ENCODE data around the gene SRCAP. TPM values are rescaled to one million over a fixed set of nuclear protein-coding genes. Genes with fewer than 3 reads are reported as not detected.

Gene SRCAP
- total RNA-seq, 1 experiment from 2014 or later, result 13.2 TPM

DNA sequence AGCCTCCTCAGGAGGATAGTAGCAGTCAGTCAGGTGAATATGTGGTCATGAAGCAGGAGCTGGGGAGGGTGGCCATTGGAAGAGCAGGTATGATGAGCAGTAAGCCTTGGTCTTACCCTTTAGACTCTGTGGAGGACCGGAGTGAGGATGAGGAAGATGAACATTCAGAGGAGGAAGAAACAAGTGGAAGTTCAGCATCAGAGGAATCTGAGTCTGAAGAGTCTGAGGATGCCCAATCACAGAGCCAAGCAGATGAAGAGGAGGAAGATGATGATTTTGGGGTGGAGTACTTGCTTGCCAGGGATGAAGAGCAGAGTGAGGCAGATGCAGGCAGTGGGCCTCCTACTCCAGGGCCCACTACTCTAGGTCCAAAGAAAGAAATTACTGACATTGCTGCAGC lies 12.7 kb downstream of the SRCAP start:
- Histone ChIP-seq H3K9me3 (ENCODE audit: low read length) (no peaks in the 10 kb centered on the region), H3K36me3 (ENCODE audit: insufficient read depth, low read length) (peaks cover 77% of the 10 kb centered on the region), H3K4me1 (ENCODE audit: low read length) (no peaks in the 10 kb centered on the region), H2AFZ (ENCODE audit: low read length) (no peak overlapping the region), H3K27ac (ENCODE audit: low read length) (no peak overlapping the region), H3K9ac (ENCODE audit: low read length) (no peak overlapping the region), H3K27me3 (ENCODE audit: low read length) (no peaks in the 10 kb centered on the region), H3K79me2 (ENCODE audit: low read length) (peaks cover 20% of the 10 kb centered on the region), H4K20me1 (ENCODE audit: insufficient read depth, low read depth, low read length) (0 out of 2 replicates have a peak, but pooled peaks cover 6% of the 10 kb centered on the region), H3K4me3 (ENCODE audit: low read length) (no peak overlapping the region), H3K4me2 (ENCODE audit: low read depth, low read length, poor library complexity, severe bottlenecking) (no peak overlapping the region), H3K9me2 (replicated peaks; ENCODE audit: insufficient read depth, low read length) (no peaks in the 10 kb centered on the region)
- no peak for DNase-seq

DNA sequence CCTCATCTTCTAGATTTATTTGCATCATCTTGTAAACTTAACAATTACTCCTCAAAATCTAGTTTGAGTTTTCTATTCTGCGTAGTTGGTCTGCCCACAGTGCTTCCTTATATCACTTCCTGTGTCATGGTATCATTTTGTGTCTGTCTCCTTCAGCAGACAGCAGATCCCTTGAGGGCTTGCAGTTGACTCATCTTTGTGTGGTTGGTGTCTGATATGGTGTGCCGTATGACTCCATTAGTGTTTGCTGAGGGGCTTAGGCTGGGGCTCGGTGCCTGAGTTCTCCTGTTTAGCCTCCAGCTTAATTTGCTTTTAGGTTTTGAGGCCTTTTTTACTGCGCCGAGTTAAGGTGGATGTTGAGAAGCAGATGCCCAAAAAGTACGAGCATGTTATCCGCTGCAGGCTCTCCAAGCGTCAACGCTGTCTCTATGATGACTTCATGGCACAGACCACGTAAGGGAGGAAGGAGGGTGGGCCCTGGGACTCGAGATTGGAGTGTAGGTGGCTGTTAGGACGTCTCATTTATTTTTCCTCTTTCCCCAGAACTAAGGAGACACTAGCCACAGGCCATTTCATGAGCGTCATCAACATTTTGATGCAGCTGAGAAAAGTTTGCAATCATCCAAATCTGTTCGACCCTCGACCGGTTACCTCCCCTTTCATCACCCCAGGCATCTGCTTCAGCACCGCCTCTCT lies 16.9 kb downstream of the SRCAP start:
- Histone ChIP-seq H3K9me2 (replicated peaks; ENCODE audit: insufficient read depth, low read length) (no peaks in the 10 kb centered on the region), H3K9me3 (ENCODE audit: low read length) (no peaks in the 10 kb centered on the region), H4K20me1 (ENCODE audit: insufficient read depth, low read depth, low read length) (peaks cover 15% of the 10 kb centered on the region; the same call in 1 of the 2 replicates), H3K36me3 (ENCODE audit: insufficient read depth, low read length) (peaks cover 49% of the 10 kb centered on the region), H3K9ac (ENCODE audit: low read length) (no peak overlapping the region), H2AFZ (ENCODE audit: low read length) (no peak overlapping the region), H3K27ac (ENCODE audit: low read length) (no peak overlapping the region), H3K4me3 (ENCODE audit: low read length) (no peak overlapping the region), H3K27me3 (ENCODE audit: low read length) (no peaks in the 10 kb centered on the region), H3K4me2 (ENCODE audit: low read depth, low read length, poor library complexity, severe bottlenecking) (no peak overlapping the region), H3K4me1 (ENCODE audit: low read length) (no peaks in the 10 kb centered on the region), H3K79me2 (ENCODE audit: low read length) (peaks cover 32% of the 10 kb centered on the region)
- DNase-seq, result no peak

DNA sequence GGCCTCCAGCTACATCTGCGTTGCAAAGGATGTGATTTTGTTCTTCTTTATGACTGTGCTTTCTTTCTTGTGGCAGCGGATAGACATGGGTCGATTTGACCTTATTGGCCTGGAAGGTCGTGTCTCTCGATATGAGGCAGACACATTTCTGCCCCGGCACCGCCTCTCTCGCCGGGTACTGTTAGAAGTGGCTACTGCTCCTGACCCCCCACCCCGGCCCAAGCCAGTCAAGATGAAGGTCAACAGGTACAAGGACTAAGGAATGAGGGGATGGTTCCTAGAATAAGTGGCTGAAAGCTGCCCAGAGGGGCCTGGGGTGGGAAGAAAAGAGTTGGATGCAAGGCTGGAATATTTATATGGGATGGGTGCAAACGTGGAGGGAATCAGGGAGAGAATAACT lies 21.1 kb downstream of the SRCAP start:
- H2AFZ ChIP-seq (ENCODE audit: low read length), result no peak overlapping the region
- no peak overlapping the region for H3K27ac ChIP-seq (ENCODE audit: low read length)
- no peak overlapping the region for H3K4me2 ChIP-seq (ENCODE audit: low read depth, low read length, poor library complexity, severe bottlenecking)
- no peaks in the 10 kb centered on the region for H3K27me3 ChIP-seq (ENCODE audit: low read length)
- H3K9me3 ChIP-seq (ENCODE audit: low read length), result no peaks in the 10 kb centered on the region
- H3K79me2 ChIP-seq (ENCODE audit: low read length), result peaks cover 29% of the 10 kb centered on the region
- H3K4me1 ChIP-seq (ENCODE audit: low read length), result no peaks in the 10 kb centered on the region
- H3K4me3 ChIP-seq (ENCODE audit: low read length), result no peak overlapping the region
- H3K9me2 ChIP-seq (replicated peaks; ENCODE audit: insufficient read depth, low read length), result no peaks in the 10 kb centered on the region
- peaks cover 15% of the 10 kb centered on the region; the same call in 1 of the 2 replicates for H4K20me1 ChIP-seq (ENCODE audit: insufficient read depth, low read depth, low read length)
- no peak for DNase-seq
- H3K36me3 ChIP-seq (ENCODE audit: insufficient read depth, low read length), result peaks cover 63% of the 10 kb centered on the region
- no peak overlapping the region for H3K9ac ChIP-seq (ENCODE audit: low read length)

DNA sequence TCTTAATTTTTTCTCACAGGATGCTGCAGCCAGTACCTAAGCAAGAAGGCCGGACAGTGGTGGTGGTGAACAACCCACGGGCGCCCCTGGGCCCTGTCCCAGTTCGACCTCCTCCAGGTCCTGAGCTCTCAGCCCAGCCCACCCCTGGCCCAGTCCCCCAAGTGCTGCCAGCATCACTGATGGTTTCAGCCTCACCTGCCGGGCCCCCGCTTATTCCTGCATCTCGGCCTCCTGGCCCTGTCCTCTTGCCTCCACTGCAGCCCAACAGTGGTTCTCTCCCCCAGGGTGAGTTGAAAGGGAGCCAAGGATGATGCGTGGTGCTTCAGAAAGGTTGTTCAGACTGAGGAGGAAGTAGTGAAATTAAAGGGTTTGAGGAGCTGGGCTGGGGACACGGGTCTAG lies 21.7 kb downstream of the SRCAP start:
- Histone ChIP-seq H3K9me3 (ENCODE audit: low read length) (no peaks in the 10 kb centered on the region), H3K36me3 (ENCODE audit: insufficient read depth, low read length) (peaks cover 65% of the 10 kb centered on the region), H3K27me3 (ENCODE audit: low read length) (no peaks in the 10 kb centered on the region), H4K20me1 (ENCODE audit: insufficient read depth, low read depth, low read length) (peaks cover 15% of the 10 kb centered on the region; the same call in 1 of the 2 replicates), H3K79me2 (ENCODE audit: low read length) (peaks cover 30% of the 10 kb centered on the region), H3K9ac (ENCODE audit: low read length) (no peak overlapping the region), H3K9me2 (replicated peaks; ENCODE audit: insufficient read depth, low read length) (no peaks in the 10 kb centered on the region), H3K27ac (ENCODE audit: low read length) (no peak overlapping the region), H3K4me1 (ENCODE audit: low read length) (no peaks in the 10 kb centered on the region), H3K4me3 (ENCODE audit: low read length) (no peak overlapping the region), H2AFZ (ENCODE audit: low read length) (no peak overlapping the region), H3K4me2 (ENCODE audit: low read depth, low read length, poor library complexity, severe bottlenecking) (no peak overlapping the region)
- no peak for DNase-seq

DNA sequence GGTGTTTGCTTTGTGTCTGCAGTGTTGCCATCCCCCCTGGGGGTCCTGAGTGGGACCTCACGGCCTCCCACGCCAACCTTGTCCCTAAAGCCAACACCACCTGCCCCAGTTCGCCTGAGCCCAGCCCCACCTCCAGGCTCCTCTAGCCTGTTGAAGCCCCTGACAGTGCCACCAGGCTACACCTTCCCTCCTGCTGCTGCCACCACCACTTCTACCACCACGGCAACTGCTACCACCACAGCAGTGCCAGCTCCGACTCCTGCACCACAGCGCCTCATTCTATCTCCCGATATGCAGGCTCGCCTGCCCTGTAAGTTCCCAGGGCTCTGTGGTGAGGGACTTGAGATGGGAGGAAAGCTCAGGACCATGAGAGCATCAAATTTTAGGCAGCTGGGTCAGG lies 22.2 kb downstream of the SRCAP start:
- Histone ChIP-seq H2AFZ (ENCODE audit: low read length) (no peak overlapping the region), H3K4me2 (ENCODE audit: low read depth, low read length, poor library complexity, severe bottlenecking) (no peak overlapping the region), H3K9me2 (replicated peaks; ENCODE audit: insufficient read depth, low read length) (no peaks in the 10 kb centered on the region), H3K27me3 (ENCODE audit: low read length) (no peaks in the 10 kb centered on the region), H4K20me1 (ENCODE audit: insufficient read depth, low read depth, low read length) (peaks cover 15% of the 10 kb centered on the region; the same call in 1 of the 2 replicates), H3K27ac (ENCODE audit: low read length) (no peak overlapping the region), H3K79me2 (ENCODE audit: low read length) (peaks cover 30% of the 10 kb centered on the region), H3K9ac (ENCODE audit: low read length) (no peak overlapping the region), H3K9me3 (ENCODE audit: low read length) (no peaks in the 10 kb centered on the region), H3K4me3 (ENCODE audit: low read length) (no peak overlapping the region), H3K4me1 (ENCODE audit: low read length) (no peaks in the 10 kb centered on the region), H3K36me3 (ENCODE audit: insufficient read depth, low read length) (peaks cover 65% of the 10 kb centered on the region)
- no peak for DNase-seq

DNA sequence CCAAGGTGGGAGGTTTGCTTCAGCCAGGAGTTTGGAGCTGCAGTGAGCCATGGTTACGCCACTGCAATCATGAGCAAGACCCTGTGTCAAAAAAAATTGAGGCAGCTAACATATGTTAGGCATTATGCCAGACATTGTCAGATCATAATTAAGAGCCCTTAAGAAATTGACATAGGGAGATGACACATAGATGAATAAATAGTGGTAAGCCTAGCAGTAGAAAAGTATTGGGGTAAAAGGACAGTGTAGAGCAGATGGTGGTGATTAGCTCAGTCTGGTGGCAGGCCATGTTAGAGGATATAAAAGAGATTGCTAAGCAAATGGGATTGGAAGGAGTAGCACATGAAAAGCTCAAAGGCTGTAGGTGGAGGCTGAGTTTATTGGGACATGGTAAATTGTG lies 22.6 kb downstream of the SRCAP start:
- H4K20me1 ChIP-seq (ENCODE audit: insufficient read depth, low read depth, low read length), result peaks cover 13% of the 10 kb centered on the region; the same call in 1 of the 2 replicates
- DNase-seq, result no peak
- H2AFZ ChIP-seq (ENCODE audit: low read length), result no peak overlapping the region
- peaks cover 63% of the 10 kb centered on the region for H3K36me3 ChIP-seq (ENCODE audit: insufficient read depth, low read length)
- no peak overlapping the region for H3K9ac ChIP-seq (ENCODE audit: low read length)
- no peak overlapping the region for H3K4me3 ChIP-seq (ENCODE audit: low read length)
- H3K79me2 ChIP-seq (ENCODE audit: low read length), result peaks cover 28% of the 10 kb centered on the region
- H3K4me2 ChIP-seq (ENCODE audit: low read depth, low read length, poor library complexity, severe bottlenecking), result no peak overlapping the region
- no peaks in the 10 kb centered on the region for H3K9me3 ChIP-seq (ENCODE audit: low read length)
- H3K27me3 ChIP-seq (ENCODE audit: low read length), result no peaks in the 10 kb centered on the region
- no peaks in the 10 kb centered on the region for H3K9me2 ChIP-seq (replicated peaks; ENCODE audit: insufficient read depth, low read length)
- no peaks in the 10 kb centered on the region for H3K4me1 ChIP-seq (ENCODE audit: low read length)
- H3K27ac ChIP-seq (ENCODE audit: low read length), result no peak overlapping the region

DNA sequence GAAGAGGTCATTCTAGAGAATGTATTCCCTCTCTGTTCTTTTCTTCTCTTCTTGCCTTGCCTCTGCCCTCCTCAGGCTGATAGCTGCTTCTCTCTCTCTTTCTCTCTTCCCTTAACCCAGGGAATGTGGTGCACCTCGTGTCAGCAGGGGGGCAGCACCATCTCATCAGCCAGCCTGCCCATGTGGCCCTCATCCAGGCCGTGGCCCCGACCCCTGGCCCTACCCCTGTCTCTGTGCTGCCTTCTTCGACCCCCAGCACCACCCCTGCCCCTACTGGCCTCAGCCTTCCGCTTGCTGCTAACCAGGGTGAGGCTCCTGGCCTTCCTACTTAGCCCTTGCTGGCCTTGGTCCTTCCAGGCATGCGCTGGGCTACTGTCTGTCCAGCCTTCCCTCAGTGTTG lies 23.5 kb downstream of the SRCAP start:
- Histone ChIP-seq H3K4me3 (ENCODE audit: low read length) (no peak overlapping the region), H3K4me1 (ENCODE audit: low read length) (no peaks in the 10 kb centered on the region), H3K9me2 (replicated peaks; ENCODE audit: insufficient read depth, low read length) (no peaks in the 10 kb centered on the region), H3K9me3 (ENCODE audit: low read length) (no peaks in the 10 kb centered on the region), H2AFZ (ENCODE audit: low read length) (no peak overlapping the region), H4K20me1 (ENCODE audit: insufficient read depth, low read depth, low read length) (0 out of 2 replicates have a peak, but pooled peaks cover 6% of the 10 kb centered on the region), H3K4me2 (ENCODE audit: low read depth, low read length, poor library complexity, severe bottlenecking) (no peak overlapping the region), H3K9ac (ENCODE audit: low read length) (no peak overlapping the region), H3K27me3 (ENCODE audit: low read length) (no peaks in the 10 kb centered on the region), H3K27ac (ENCODE audit: low read length) (no peak overlapping the region), H3K36me3 (ENCODE audit: insufficient read depth, low read length) (peaks cover 60% of the 10 kb centered on the region), H3K79me2 (ENCODE audit: low read length) (peaks cover 20% of the 10 kb centered on the region)
- no peak for DNase-seq

DNA sequence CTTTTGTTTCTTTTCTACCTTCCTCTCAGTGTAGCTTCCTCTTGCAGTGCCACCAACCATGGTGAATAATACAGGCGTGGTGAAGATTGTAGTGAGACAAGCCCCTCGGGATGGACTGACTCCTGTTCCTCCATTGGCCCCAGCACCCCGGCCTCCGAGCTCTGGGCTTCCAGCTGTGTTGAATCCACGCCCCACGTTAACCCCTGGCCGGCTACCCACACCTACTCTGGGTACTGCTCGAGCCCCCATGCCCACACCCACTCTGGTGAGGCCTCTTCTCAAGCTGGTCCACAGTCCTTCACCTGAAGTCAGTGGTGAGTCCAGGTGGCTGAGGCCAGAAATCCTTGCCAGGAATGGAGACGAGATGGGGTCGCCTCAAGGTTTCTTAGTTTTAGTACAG lies 23.9 kb downstream of the SRCAP start:
- no peak for DNase-seq
- H3K79me2 ChIP-seq (ENCODE audit: low read length), result peaks cover 20% of the 10 kb centered on the region
- no peak overlapping the region for H2AFZ ChIP-seq (ENCODE audit: low read length)
- no peaks in the 10 kb centered on the region for H3K9me2 ChIP-seq (replicated peaks; ENCODE audit: insufficient read depth, low read length)
- no peak overlapping the region for H3K27ac ChIP-seq (ENCODE audit: low read length)
- peaks cover 60% of the 10 kb centered on the region for H3K36me3 ChIP-seq (ENCODE audit: insufficient read depth, low read length)
- no peaks in the 10 kb centered on the region for H3K27me3 ChIP-seq (ENCODE audit: low read length)
- no peaks in the 10 kb centered on the region for H3K9me3 ChIP-seq (ENCODE audit: low read length)
- no peak overlapping the region for H3K9ac ChIP-seq (ENCODE audit: low read length)
- H3K4me1 ChIP-seq (ENCODE audit: low read length), result no peaks in the 10 kb centered on the region
- no peak overlapping the region for H3K4me3 ChIP-seq (ENCODE audit: low read length)
- 0 out of 2 replicates have a peak, but pooled peaks cover 7% of the 10 kb centered on the region for H4K20me1 ChIP-seq (ENCODE audit: insufficient read depth, low read depth, low read length)
- H3K4me2 ChIP-seq (ENCODE audit: low read depth, low read length, poor library complexity, severe bottlenecking), result no peak overlapping the region
